22Rv1 (cell line): ENCODE results near the gene ARHGAP18.

ENCODE experiments used
- H3K27ac ChIP-seq: fragments of 450-650 bp; 2 replicates; pipeline ENCODE4 v1.5.1; 2017
- ZFX ChIP-seq: fragments of 450-650 bp; IDR thresholded peaks from 2 replicates; pipeline ENCODE4 v1.6.1; 2017; ENCODE audit warnings: antibody characterized with exemption, borderline replicate concordance
- TF ChIP-seq, protein P1 (sequence below): fragments of 450-650 bp; IDR thresholded peaks from 2 replicates; pipeline ENCODE4 v1.5.1; 2017; ENCODE audit warnings: mild to moderate bottlenecking

Gene ARHGAP18

DNA sequence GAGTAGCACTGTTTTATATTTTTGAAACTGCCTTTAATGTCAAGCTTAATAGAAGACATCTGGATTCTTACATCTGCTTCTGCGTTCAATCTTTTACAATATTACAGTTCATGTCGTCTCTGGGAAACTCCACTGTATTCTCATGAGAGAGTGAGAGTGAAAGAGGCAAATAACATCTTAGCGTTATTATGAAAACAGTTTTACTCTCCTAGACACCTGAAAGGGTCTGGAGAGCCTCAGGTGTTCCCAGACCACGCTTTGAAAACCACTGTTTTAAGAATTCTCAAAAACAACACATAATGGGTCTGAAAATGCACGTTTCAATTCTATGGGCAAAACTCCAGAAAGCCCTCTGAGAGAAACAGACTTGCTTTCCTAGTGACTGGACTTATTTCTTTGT lies 63.3 kb downstream of the ARHGAP18 start:
- TF ChIP-seq ZFX, result no peak
- TF ChIP-seq, protein P1, sequence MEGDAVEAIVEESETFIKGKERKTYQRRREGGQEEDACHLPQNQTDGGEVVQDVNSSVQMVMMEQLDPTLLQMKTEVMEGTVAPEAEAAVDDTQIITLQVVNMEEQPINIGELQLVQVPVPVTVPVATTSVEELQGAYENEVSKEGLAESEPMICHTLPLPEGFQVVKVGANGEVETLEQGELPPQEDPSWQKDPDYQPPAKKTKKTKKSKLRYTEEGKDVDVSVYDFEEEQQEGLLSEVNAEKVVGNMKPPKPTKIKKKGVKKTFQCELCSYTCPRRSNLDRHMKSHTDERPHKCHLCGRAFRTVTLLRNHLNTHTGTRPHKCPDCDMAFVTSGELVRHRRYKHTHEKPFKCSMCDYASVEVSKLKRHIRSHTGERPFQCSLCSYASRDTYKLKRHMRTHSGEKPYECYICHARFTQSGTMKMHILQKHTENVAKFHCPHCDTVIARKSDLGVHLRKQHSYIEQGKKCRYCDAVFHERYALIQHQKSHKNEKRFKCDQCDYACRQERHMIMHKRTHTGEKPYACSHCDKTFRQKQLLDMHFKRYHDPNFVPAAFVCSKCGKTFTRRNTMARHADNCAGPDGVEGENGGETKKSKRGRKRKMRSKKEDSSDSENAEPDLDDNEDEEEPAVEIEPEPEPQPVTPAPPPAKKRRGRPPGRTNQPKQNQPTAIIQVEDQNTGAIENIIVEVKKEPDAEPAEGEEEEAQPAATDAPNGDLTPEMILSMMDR, result no peak
- no peak overlapping the region for H3K27ac ChIP-seq

GRCh38 chr6:129645830-129646579 lies 64.0 kb downstream of the ARHGAP18 start:
- no peak for TF ChIP-seq ZFX
- TF ChIP-seq, protein P1, result no peak
- no peak overlapping the region for H3K27ac ChIP-seq

DNA sequence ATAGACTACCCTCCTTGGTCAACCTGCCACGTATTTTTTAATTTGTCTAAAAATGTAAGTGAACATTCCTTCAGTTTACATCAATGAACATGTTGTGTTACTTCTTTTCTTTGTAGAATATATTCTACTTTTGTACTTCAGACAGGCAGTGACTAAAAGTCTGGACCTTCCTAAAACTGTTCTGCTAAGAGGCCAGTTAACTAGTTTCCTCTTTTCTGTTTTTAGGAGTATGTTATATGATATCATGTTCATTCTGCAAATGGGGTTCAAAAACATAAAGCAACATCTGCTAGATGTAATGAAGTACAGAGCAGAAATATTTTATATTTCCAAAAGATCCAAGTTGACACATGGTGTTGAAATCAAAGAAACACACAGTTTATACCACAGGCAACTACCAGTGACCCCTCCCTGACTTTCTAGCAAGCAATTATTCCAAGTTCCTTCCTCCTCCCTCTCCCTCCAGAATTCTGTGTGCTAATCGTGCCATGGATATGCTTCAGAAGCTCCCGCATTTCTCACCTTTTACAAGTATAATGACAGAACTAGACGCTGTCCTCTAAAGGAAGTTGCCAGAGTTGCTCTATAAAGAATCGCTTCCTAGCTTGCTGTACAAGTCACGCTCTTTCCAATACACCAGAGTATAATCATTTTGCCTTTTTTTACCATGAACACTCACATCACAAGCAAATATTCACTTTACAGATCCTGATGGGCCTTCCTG lies 64.7 kb downstream of the ARHGAP18 start:
- no peak overlapping the region for H3K27ac ChIP-seq
- TF ChIP-seq, protein P1, result no peak
- no peak for TF ChIP-seq ZFX

- no peak for TF ChIP-seq ZFX
- TF ChIP-seq, protein P1, result no peak
- no peak overlapping the region for H3K27ac ChIP-seq
Measured at GRCh38 chr6:129644567-129645015, 65.4 kb downstream of the ARHGAP18 start.

DNA sequence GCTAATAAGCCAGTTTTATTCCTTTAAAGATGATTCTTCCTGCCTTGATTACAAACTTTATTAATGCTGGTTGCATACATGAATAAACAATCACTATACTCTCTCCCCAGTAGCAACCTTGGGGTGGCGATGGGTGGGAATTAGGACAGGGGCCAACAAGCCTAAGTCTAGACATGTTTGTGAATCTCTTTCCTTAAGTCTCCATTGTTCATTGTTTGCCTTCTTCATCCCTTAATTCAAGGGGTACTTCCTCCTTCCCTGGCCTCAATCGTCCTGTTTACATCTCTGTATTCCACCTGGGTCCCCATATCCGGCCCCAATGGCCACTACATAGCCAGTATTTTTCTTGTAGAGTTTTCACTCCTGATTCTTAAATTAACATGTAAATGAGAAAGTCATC lies 66.0 kb downstream of the ARHGAP18 start:
- TF ChIP-seq ZFX, result no peak
- TF ChIP-seq, protein P1, result no peak
- H3K27ac ChIP-seq, result no peak overlapping the region

GRCh38 chr6:129643176-129643575 lies 66.8 kb downstream of the ARHGAP18 start:
- TF ChIP-seq, protein P1, result no peak
- no peak for TF ChIP-seq ZFX
- H3K27ac ChIP-seq, result no peak overlapping the region

DNA sequence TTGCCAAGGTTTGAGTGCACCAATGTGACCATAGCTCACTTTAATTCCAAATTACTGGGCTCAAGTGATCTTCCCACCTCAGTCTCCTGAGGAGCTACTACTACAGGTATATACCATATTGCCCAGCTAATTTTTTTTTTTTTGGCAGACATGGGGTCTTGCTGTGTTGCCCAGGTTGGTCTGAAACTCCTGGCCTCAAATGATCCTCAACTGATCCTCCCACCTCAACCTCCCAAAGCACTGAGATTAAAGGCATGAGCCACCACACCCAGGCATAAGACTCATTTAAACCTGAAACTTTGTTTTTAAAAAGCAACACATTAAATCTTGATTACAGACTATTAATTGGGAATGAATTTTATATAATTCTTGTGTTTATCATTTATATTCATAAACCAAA lies 67.7 kb downstream of the ARHGAP18 start:
- H3K27ac ChIP-seq, result no peak overlapping the region
- TF ChIP-seq, protein P1, result no peak
- TF ChIP-seq ZFX, result no peak
